PC-3 (cell line): ENCODE data around the gene ADGRG1.

ENCODE experiments used
- CTCF ChIP-seq: fragments of 300-600 bp; sonication (generic); conservative IDR thresholded peaks from 2 replicates; pipeline ENCODE4 v1.5.1; 2017; ENCODE audit warnings: antibody characterized with exemption, low read depth, mild to moderate bottlenecking, low read length
- EZH2 ChIP-seq: fragments of 300-600 bp; sonication (generic); IDR thresholded peaks from one replicate; pipeline ENCODE4 v1.6.1; 2017; ENCODE audit warnings: antibody characterized with exemption, mild to moderate bottlenecking, low read length; ENCODE audit not compliant: unreplicated experiment
- EZH2phosphoT487 ChIP-seq: fragments of 300-600 bp; sonication (generic); IDR thresholded peaks from 2 replicates; pipeline ENCODE4 v1.6.1; 2018; ENCODE audit warnings: mild to moderate bottlenecking, antibody characterized with exemption, low read length, borderline replicate concordance

GRCh38 chr16:57645169-57645568, 16.7 kb downstream of the ADGRG1 start:
- TF ChIP-seq CTCF (no peak), EZH2 (no peak), EZH2phosphoT487 (no peak)
